ENCODE measurements around the gene MYO1B. TPM values are rescaled to one million over a fixed set of nuclear protein-coding genes. Genes with fewer than 3 reads are reported as not detected.

Gene MYO1B
- total RNA-seq, 2 donors from 2014 or later, result 74.7 to 79.4 TPM

- DNase-seq (ENCODE audit: low spot score) (no peak), ATAC-seq (ENCODE audit: insufficient number of reproducible peaks, low FRiP score, low read depth) (no peak)
- Histone ChIP-seq H3K4me3 (no peak overlapping the region), H3K27me3 (replicated peaks; ENCODE audit: insufficient read depth) (no peaks in the 10 kb centered on the region), H3K36me3 (peaks cover 19% of the 10 kb centered on the region), H3K4me1 (ENCODE audit: control insufficient read depth in 1 of 2, low read depth in 2 of 2) (peaks cover 0 to 2% of the 10 kb centered on the region in 2 donors), H3K9me3 (no peaks in the 10 kb centered on the region), H3K27ac (no peak overlapping the region)
- no peak for TF ChIP-seq CTCF (IDR thresholded peaks at IDR 0.05)
Measured at GRCh38 chr2:191417746-191418145, 172.5 kb downstream of the MYO1B start.

- H3K27me3 ChIP-seq (replicated peaks; ENCODE audit: insufficient read depth), result no peaks in the 10 kb centered on the region
- no peaks in the 10 kb centered on the region for H3K9me3 ChIP-seq
- peaks cover 7% of the 10 kb centered on the region for H3K36me3 ChIP-seq
- no peak overlapping the region for H3K4me3 ChIP-seq
- ATAC-seq (ENCODE audit: insufficient number of reproducible peaks, low FRiP score, low read depth), result no peak
- no peak for TF ChIP-seq CTCF (IDR thresholded peaks at IDR 0.05)
- DNase-seq (ENCODE audit: low spot score), result no peak
- H3K27ac ChIP-seq, result no peak overlapping the region
- no peaks in the 10 kb centered on the region for H3K4me1 ChIP-seq (ENCODE audit: control insufficient read depth in 1 of 2, low read depth in 2 of 2)
Measured at GRCh38 chr2:191421950-191422349, 176.7 kb downstream of the MYO1B start.

GRCh38 chr2:191427031-191427430 is 181.8 kb downstream of the MYO1B start:
- no peaks in the 10 kb centered on the region for H3K27me3 ChIP-seq (replicated peaks; ENCODE audit: insufficient read depth)
- H3K4me1 ChIP-seq (ENCODE audit: control insufficient read depth in 1 of 2, low read depth in 2 of 2), result no peaks in the 10 kb centered on the region
- no peaks in the 10 kb centered on the region for H3K9me3 ChIP-seq
- no peak for TF ChIP-seq CTCF (IDR thresholded peaks at IDR 0.05)
- H3K4me3 ChIP-seq, result no peak overlapping the region
- DNase-seq (ENCODE audit: low spot score) (no peak), ATAC-seq (ENCODE audit: insufficient number of reproducible peaks, low FRiP score, low read depth) (no peak)
- no peaks in the 10 kb centered on the region for H3K36me3 ChIP-seq
- no peak overlapping the region for H3K27ac ChIP-seq

GRCh38 chr2:191428141-191428540 is 182.9 kb downstream of the MYO1B start:
- ATAC-seq (ENCODE audit: insufficient number of reproducible peaks, low FRiP score, low read depth), result no peak
- Histone ChIP-seq H3K36me3 (no peaks in the 10 kb centered on the region), H3K4me3 (no peak overlapping the region), H3K27ac (no peak overlapping the region), H3K4me1 (ENCODE audit: control insufficient read depth in 1 of 2, low read depth in 2 of 2) (no peaks in the 10 kb centered on the region), H3K9me3 (no peaks in the 10 kb centered on the region), H3K27me3 (replicated peaks; ENCODE audit: insufficient read depth) (no peaks in the 10 kb centered on the region)
- DNase-seq (ENCODE audit: low spot score), result no peak
- TF ChIP-seq CTCF (IDR thresholded peaks at IDR 0.05), result no peak

GRCh38 chr2:191430476-191430875 is 185.3 kb downstream of the MYO1B start:
- no peak for TF ChIP-seq CTCF (IDR thresholded peaks at IDR 0.05)
- Histone ChIP-seq H3K4me1 (ENCODE audit: control insufficient read depth in 1 of 2, low read depth in 2 of 2) (no peaks in the 10 kb centered on the region), H3K27ac (no peak overlapping the region), H3K4me3 (no peak overlapping the region), H3K9me3 (no peaks in the 10 kb centered on the region), H3K36me3 (no peaks in the 10 kb centered on the region), H3K27me3 (replicated peaks; ENCODE audit: insufficient read depth) (no peaks in the 10 kb centered on the region)
- no peak for DNase-seq (ENCODE audit: low spot score)
- no peak for ATAC-seq (ENCODE audit: insufficient number of reproducible peaks, low FRiP score, low read depth)

Measured in thoracic aorta (tissue), 2 donors.